DOHH2 (cell line): Measurements from ENCODE around the gene NUTM2E.
"Not testable (repeated sequence)": the region's sequence is repeated elsewhere in the genome, so short reads cannot be mapped to it uniquely, and the experiment has no call there.

Experiments used
- EZH2phosphoT487 ChIP-seq: fragments of 200-600 bp; sonication (generic); IDR thresholded peaks from 2 replicates; pipeline ENCODE4 v1.6.1; 2017; ENCODE audit warnings: borderline replicate concordance, mild to moderate bottlenecking, antibody characterized with exemption, low read length, moderate library complexity, mixed read lengths
- TF ChIP-seq, protein P1 (sequence below): fragments of 200-600 bp; sonication (generic); IDR thresholded peaks from one replicate; pipeline ENCODE4 v1.5.1; 2014; ENCODE audit warnings: antibody characterized with exemption, mild to moderate bottlenecking, low read depth, low read length; ENCODE audit not compliant: poor library complexity, severe bottlenecking

DNA sequence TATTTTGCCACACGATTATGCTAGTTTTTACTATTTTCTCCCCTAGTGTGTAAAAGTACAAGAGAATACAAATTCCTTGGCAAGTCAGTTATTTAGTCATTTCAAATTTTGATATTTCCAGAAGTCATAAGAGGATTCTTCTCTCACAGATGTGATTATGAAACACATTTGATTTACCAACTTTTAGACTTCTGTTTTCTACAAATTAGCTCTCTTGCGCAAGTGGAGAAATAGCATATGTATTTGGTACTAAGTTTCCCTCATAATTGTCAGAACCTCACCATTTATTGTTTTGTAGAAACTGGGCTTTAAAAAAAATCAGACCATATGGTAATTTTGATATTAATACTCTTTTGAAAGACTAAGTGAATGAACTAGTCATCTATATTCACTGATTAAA lies 9.4 kb downstream of the NUTM2E start:
- TF ChIP-seq, protein P1, sequence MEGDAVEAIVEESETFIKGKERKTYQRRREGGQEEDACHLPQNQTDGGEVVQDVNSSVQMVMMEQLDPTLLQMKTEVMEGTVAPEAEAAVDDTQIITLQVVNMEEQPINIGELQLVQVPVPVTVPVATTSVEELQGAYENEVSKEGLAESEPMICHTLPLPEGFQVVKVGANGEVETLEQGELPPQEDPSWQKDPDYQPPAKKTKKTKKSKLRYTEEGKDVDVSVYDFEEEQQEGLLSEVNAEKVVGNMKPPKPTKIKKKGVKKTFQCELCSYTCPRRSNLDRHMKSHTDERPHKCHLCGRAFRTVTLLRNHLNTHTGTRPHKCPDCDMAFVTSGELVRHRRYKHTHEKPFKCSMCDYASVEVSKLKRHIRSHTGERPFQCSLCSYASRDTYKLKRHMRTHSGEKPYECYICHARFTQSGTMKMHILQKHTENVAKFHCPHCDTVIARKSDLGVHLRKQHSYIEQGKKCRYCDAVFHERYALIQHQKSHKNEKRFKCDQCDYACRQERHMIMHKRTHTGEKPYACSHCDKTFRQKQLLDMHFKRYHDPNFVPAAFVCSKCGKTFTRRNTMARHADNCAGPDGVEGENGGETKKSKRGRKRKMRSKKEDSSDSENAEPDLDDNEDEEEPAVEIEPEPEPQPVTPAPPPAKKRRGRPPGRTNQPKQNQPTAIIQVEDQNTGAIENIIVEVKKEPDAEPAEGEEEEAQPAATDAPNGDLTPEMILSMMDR: not testable (repeated sequence)
- not testable (repeated sequence) for TF ChIP-seq EZH2phosphoT487
